CD8-positive, alpha-beta memory T cell (primary cell): ENCODE results near the gene CCT3. TPM values are rescaled to one million over a fixed set of nuclear protein-coding genes. Genes with fewer than 3 reads are reported as not detected.

Source experiments
- polyA plus RNA-seq: library from polyadenylated mRNA; unstranded; fragments of 300-500 nt; fragmentation: Illumina TruSeq; gene quantifications from one replicate; pipeline ENCODE4 v1.2.3, GENCODE V29; 2021
- total RNA-seq, 2 experiments: library from RNA; stranded (reverse); gene quantifications; one replicate each; pipeline ENCODE4 v1.2.3, GENCODE V29; 2021

CCT3 gene
- total and polyA plus RNA-seq, 3 experiments from 2014 or later = 199 to 528 (median 526) TPM

Other genes starting within 250 kb of the CCT3 start
- 100 to 1,000 TPM; 325 to 335 TPM for gene LMNA, start 223.6 kb downstream of the CCT3 start, total RNA-seq
- 13.9 TPM for gene LMNA, start 223.6 kb downstream of the CCT3 start, polyA plus RNA-seq
- gene SEMA4A, start 184.7 kb downstream of the CCT3 start, total RNA-seq = 10 to 100 TPM; 21.6 to 23.0 TPM
- gene SEMA4A, start 184.7 kb downstream of the CCT3 start, polyA plus RNA-seq = 10.7 TPM
- gene SLC25A44, start 144.2 kb downstream of the CCT3 start, total RNA-seq = 10 to 100 TPM; 30.8 to 32.4 TPM
- 21.4 TPM for gene SLC25A44, start 144.2 kb downstream of the CCT3 start, polyA plus RNA-seq
- gene PMF1, start 125.3 kb downstream of the CCT3 start, total RNA-seq = 10 to 100 TPM; 85.9 to 88.3 TPM
- gene PMF1, start 125.3 kb downstream of the CCT3 start, polyA plus RNA-seq = 83.3 TPM
- 1 to 10 TPM in 1 of 2 experiments, under 1 TPM in 1; 0.97 to 1.5 TPM for gene BGLAP, start 96.1 kb downstream of the CCT3 start, total RNA-seq
- gene BGLAP, start 96.1 kb downstream of the CCT3 start, polyA plus RNA-seq = not detected
- gene PAQR6, start 90.2 kb downstream of the CCT3 start, total RNA-seq = 1 to 10 TPM; 1.9 TPM
- 0.53 TPM for gene PAQR6, start 90.2 kb downstream of the CCT3 start, polyA plus RNA-seq
- gene SMG5, start 55.5 kb downstream of the CCT3 start, total RNA-seq = 100 to 1,000 TPM; 110 to 117 TPM
- gene SMG5, start 55.5 kb downstream of the CCT3 start, polyA plus RNA-seq = 27.3 TPM
- gene TMEM79, start 54.0 kb downstream of the CCT3 start, total RNA-seq = 10 to 100 TPM; 10.8 to 11.2 TPM
- 5.6 TPM for gene TMEM79, start 54.0 kb downstream of the CCT3 start, polyA plus RNA-seq
- gene GLMP, start 42.6 kb downstream of the CCT3 start, total RNA-seq = 10 to 100 TPM; 19.5 to 20.9 TPM
- 18.9 TPM for gene GLMP, start 42.6 kb downstream of the CCT3 start, polyA plus RNA-seq
- under 1 TPM in 1 of 2 experiments, not detected in 1; 0.35 TPM for gene VHLL, start 39.0 kb downstream of the CCT3 start, total RNA-seq
- not detected for gene VHLL, start 39.0 kb downstream of the CCT3 start, polyA plus RNA-seq
- gene TSACC, start 234 bp upstream of the CCT3 start, total RNA-seq = under 1 TPM in 1 of 2 experiments, not detected in 1; 0.53 TPM
- 0.84 TPM for gene TSACC, start 234 bp upstream of the CCT3 start, polyA plus RNA-seq
- not detected for gene RHBG, start 30.9 kb upstream of the CCT3 start, total RNA-seq
- gene RHBG, start 30.9 kb upstream of the CCT3 start, polyA plus RNA-seq = not detected
- gene MEF2D, start 162.5 kb upstream of the CCT3 start, total RNA-seq = 10 to 100 TPM; 32.9 to 35.4 TPM
- gene MEF2D, start 162.5 kb upstream of the CCT3 start, polyA plus RNA-seq = 19.2 TPM
- gene IQGAP3, start 234.3 kb upstream of the CCT3 start, total RNA-seq = 1 to 10 TPM; 4.4 to 4.7 TPM
- not detected for gene IQGAP3, start 234.3 kb upstream of the CCT3 start, polyA plus RNA-seq
- gene TTC24, start 241.4 kb upstream of the CCT3 start, total RNA-seq = 1 to 10 TPM; 7.3 to 7.4 TPM
- gene TTC24, start 241.4 kb upstream of the CCT3 start, polyA plus RNA-seq = 2.3 TPM